ENCODE results near the gene OR13J1.

Gene OR13J1

GRCh38 chr9:35907711-35908503, 37.7 kb upstream of the OR13J1 start:
- Histone ChIP-seq H3K27me3 (ENCODE audit: insufficient read depth, low read depth) (no peaks in the 10 kb centered on the region), H2AFZ (ENCODE audit: low read depth) (no peak overlapping the region), H3K4me2 (no peak overlapping the region), H3K9ac (no peak overlapping the region), H3K4me1 (ENCODE audit: low read depth, poor library complexity, severe bottlenecking) (peaks cover 17% of the 10 kb centered on the region), H3K36me3 (ENCODE audit: insufficient read depth) (no peaks in the 10 kb centered on the region), H3K79me2 (ENCODE audit: insufficient read depth, low read depth) (no peaks in the 10 kb centered on the region), H3K4me3 (IDR thresholded peaks at IDR 0.05; ENCODE audit: insufficient read depth, low read depth, low read length) (no peak overlapping the region), H4K20me1 (ENCODE audit: insufficient read depth) (no peaks in the 10 kb centered on the region), H3K27ac (no peak overlapping the region)
- no peak for TF ChIP-seq CTCF (conservative IDR thresholded peaks at IDR 0.05; ENCODE audit: low read depth, low read length)

GRCh38 chr9:35906923-35907699, 36.9 kb upstream of the OR13J1 start:
- Histone ChIP-seq H3K36me3 (ENCODE audit: insufficient read depth) (no peaks in the 10 kb centered on the region), H3K4me2 (no peak overlapping the region), H4K20me1 (ENCODE audit: insufficient read depth) (no peaks in the 10 kb centered on the region), H3K4me3 (IDR thresholded peaks at IDR 0.05; ENCODE audit: insufficient read depth, low read depth, low read length) (no peak overlapping the region), H3K27me3 (ENCODE audit: insufficient read depth, low read depth) (no peaks in the 10 kb centered on the region), H3K9ac (no peak overlapping the region), H2AFZ (ENCODE audit: low read depth) (no peak overlapping the region), H3K27ac (no peak overlapping the region), H3K79me2 (ENCODE audit: insufficient read depth, low read depth) (no peaks in the 10 kb centered on the region), H3K4me1 (ENCODE audit: low read depth, poor library complexity, severe bottlenecking) (peaks cover 21% of the 10 kb centered on the region)
- TF ChIP-seq CTCF (conservative IDR thresholded peaks at IDR 0.05; ENCODE audit: low read depth, low read length), result no peak

GRCh38 chr9:35905912-35906679, 35.9 kb upstream of the OR13J1 start, which contains the start of gene HRCT1:
HRCT1 (plus strand) TSS chr9:35906202; CDS start chr9:35906288, 86 bp downstream.
- no peaks in the 10 kb centered on the region for H3K27me3 ChIP-seq (ENCODE audit: insufficient read depth, low read depth)
- no peak within 1 kb of the TSS for H3K9ac ChIP-seq
- no peak within 1 kb of the TSS for H3K4me3 ChIP-seq (IDR thresholded peaks at IDR 0.05; ENCODE audit: insufficient read depth, low read depth, low read length)
- no peaks in the 10 kb centered on the region for H3K36me3 ChIP-seq (ENCODE audit: insufficient read depth)
- no peak within 1 kb of the TSS for H3K4me2 ChIP-seq
- H4K20me1 ChIP-seq (ENCODE audit: insufficient read depth), result no peaks in the 10 kb centered on the region
- no peaks in the 10 kb centered on the region for H3K79me2 ChIP-seq (ENCODE audit: insufficient read depth, low read depth)
- H3K27ac ChIP-seq, result no peak within 1 kb of the TSS
- H3K4me1 ChIP-seq (ENCODE audit: low read depth, poor library complexity, severe bottlenecking), result peaks cover 16% of the 10 kb centered on the region
- no peak within 1 kb of the TSS for H2AFZ ChIP-seq (ENCODE audit: low read depth)
- no peak for TF ChIP-seq CTCF (conservative IDR thresholded peaks at IDR 0.05; ENCODE audit: low read depth, low read length)

- Histone ChIP-seq H3K9ac (no peak overlapping the region), H2AFZ (ENCODE audit: low read depth) (no peak overlapping the region), H3K27me3 (ENCODE audit: insufficient read depth, low read depth) (no peaks in the 10 kb centered on the region), H3K79me2 (ENCODE audit: insufficient read depth, low read depth) (no peaks in the 10 kb centered on the region), H3K36me3 (ENCODE audit: insufficient read depth) (no peaks in the 10 kb centered on the region), H3K27ac (no peak overlapping the region), H4K20me1 (ENCODE audit: insufficient read depth) (no peaks in the 10 kb centered on the region), H3K4me1 (ENCODE audit: low read depth, poor library complexity, severe bottlenecking) (peaks cover 8% of the 10 kb centered on the region), H3K4me2 (no peak overlapping the region), H3K4me3 (IDR thresholded peaks at IDR 0.05; ENCODE audit: insufficient read depth, low read depth, low read length) (no peak overlapping the region)
- no peak for TF ChIP-seq CTCF (conservative IDR thresholded peaks at IDR 0.05; ENCODE audit: low read depth, low read length)
Observed at GRCh38 chr9:35905051-35905781, 35.0 kb upstream of the OR13J1 start.
